Body of pancreas (tissue), 4 donors: ENCODE data around the gene MMP11.

Experiments used
- POLR2A ChIP-seq, 3 donors: fragments of 450-650 bp; IDR thresholded peaks; one replicate each; pipeline ENCODE4 v1.6.1; 2016; ENCODE audit warnings: antibody characterized with exemption in 3 of 3, mild to moderate bottlenecking in 2 of 3
- TF ChIP-seq, protein P1 (sequence below), 7 experiments: fragments of 450-650 bp in 4 of 7; fragments of 200-600 bp in 3 of 7; sonication (generic) in 3 of 7; IDR thresholded peaks; one replicate each; pipeline ENCODE4 v1.5.1; 2016 to 2019; ENCODE audit warnings: antibody characterized with exemption in 7 of 7

DNA sequence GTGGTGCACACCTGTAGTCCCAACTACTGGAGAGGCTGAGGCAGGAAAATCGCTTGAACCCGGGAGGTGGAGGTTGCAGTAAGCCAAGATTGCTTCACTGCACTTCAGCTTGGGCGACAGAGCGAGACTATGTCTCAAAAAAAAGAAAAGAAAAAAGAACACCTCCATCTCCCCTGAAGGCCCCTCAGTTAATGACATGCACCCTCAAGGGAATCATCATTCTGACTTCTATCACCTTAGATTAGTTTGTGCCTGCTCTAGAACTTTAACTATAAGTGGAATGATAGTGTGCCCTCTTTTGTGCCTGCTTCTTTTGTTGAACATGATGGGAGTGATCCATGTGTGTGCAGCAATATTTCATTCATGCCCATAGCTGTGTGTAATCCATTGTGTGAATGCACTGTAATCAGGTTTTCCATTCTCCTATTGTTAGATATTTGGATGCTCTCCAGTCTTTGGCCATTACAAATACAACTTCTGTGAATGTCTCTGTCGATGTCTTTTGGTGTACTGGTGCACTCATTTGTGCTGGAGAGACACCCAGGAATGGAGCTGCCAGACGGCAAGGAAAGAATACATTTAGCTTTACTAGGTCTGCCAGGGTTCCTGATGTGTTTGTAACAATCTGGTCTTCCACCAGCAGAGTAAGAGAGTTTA lies 17.5 kb upstream of the MMP11 start:
- TF ChIP-seq POLR2A (IDR thresholded peaks at IDR 0.05): no peak
- TF ChIP-seq, protein P1, sequence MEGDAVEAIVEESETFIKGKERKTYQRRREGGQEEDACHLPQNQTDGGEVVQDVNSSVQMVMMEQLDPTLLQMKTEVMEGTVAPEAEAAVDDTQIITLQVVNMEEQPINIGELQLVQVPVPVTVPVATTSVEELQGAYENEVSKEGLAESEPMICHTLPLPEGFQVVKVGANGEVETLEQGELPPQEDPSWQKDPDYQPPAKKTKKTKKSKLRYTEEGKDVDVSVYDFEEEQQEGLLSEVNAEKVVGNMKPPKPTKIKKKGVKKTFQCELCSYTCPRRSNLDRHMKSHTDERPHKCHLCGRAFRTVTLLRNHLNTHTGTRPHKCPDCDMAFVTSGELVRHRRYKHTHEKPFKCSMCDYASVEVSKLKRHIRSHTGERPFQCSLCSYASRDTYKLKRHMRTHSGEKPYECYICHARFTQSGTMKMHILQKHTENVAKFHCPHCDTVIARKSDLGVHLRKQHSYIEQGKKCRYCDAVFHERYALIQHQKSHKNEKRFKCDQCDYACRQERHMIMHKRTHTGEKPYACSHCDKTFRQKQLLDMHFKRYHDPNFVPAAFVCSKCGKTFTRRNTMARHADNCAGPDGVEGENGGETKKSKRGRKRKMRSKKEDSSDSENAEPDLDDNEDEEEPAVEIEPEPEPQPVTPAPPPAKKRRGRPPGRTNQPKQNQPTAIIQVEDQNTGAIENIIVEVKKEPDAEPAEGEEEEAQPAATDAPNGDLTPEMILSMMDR (IDR thresholded peaks at IDR 0.05): no peak
